ENCODE data around the gene SPDYE2. TPM values are rescaled to one million over a fixed set of nuclear protein-coding genes. Genes with fewer than 3 reads are reported as not detected.
"Not testable (repeated sequence)": the region's sequence is repeated elsewhere in the genome, so short reads cannot be mapped to it uniquely, and the experiment has no call there.

Gene SPDYE2, protein sequence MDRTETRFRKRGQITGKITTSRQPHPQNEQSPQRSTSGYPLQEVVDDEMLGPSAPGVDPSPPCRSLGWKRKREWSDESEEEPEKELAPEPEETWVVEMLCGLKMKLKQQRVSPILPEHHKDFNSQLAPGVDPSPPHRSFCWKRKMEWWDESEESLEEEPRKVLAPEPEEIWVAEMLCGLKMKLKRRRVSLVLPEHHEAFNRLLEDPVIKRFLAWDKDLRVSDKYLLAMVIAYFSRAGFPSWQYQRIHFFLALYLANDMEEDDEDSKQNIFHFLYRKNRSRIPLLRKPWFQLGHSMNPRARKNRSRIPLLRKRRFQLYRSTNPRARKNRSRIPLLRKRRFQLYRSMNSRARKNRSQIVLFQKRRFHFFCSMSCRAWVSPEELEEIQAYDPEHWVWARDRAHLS
- polyA plus RNA-seq (2012; ENCODE audit: missing spikeins) = 4.9 TPM

DNA sequence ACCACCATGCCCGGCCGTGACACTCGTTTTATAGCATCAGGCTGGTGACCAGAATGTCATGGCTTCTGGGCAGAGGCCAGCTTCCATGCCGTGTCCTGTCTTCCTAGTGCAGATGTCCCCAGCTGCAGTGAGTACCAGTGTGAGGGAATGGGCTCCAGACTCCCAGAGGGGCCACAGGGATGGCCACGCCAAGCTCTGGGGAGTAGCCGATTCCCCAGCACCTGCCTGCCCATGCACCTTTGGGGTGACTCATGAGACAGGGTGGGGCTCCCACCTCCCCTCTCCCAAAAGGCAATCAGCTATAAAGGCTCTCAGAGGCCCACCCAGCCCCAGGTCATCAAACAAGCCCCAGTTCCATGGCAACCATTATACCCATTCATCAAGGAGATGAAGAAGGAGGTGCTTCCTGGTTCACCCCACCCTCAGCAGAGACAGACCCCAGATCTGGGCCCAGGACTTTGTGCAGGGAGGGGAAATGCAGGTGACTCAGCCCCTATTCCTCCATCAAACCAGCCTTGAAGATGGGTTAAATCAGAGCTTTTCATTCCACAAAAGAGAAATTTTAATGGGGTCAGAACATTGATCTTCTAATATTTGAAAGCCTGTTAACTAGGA lies at the start of gene SPDYE2:
SPDYE2 (plus strand) TSS at position 419 of the 615 bp plus-strand sequence. CDS start 2,030 bp downstream, outside the sequence.
- not testable (repeated sequence) for DNase-seq (ENCODE audit: insufficient read length); FAIRE-seq

DNA sequence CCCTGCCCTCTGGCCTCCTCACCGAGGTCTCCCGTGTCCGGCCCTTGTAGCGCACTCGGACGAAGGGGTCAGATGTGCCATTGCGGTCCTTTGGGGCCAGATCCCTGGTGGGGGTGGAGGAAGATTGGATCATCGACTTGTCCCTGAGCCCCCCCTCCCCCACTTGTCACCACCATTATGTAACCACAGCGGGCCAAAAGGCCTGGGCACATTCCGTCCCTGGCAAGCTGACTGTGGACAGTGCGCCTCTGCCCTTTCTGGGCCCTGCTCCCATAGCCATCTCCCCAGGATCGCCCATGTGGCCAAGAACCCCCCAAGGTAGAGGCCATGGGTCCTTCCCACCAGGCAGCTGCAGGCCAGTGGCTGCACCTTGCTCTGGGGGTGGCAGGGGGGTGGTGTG lies 47.9 kb upstream of the SPDYE2 start:
- DNase-seq (ENCODE audit: insufficient read length); FAIRE-seq: not testable (repeated sequence)

DNA sequence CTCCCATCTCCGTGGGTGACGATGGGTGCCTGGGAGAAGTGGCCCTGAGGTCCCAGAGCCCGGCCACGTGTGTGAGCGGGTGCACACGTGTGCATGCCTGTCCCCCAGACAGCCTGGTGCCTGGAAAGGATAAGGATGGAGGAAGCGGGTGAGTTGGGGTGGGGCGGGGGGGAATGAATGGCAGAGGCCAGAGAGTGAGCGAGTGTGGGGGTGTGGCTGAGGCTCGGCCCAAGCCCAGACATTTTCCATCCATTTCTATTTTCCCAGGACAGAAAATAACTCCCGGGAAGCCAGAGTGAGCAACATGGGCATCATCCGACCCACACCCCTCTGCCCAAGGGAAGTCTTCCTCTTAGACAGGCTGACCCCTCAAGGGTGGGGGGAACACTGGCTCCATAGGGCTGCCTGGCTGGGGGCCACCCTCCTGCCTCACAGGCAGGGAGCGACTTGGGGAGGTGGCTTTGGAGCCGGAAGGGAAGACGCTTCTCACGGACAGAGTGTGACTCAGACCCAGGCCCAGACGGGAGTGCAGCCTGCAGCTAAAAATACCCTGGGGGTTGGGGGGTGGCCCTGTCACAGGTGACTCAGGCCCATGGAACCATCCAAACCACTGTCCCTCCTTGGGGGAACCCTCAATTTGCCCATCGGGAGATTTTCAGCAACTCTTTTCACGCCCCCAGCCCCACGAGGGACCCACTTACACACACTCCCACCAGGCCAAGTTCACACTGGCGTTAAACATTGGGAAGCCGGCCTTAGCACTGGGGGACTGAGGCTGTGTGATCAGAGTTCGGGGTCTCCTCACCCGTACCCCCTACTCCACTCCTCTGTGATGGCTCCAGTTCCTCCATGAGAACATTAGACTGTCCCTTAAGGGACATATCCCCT lies 45.5 kb upstream of the SPDYE2 start:
- FAIRE-seq; DNase-seq (ENCODE audit: insufficient read length): not testable (repeated sequence)

DNA sequence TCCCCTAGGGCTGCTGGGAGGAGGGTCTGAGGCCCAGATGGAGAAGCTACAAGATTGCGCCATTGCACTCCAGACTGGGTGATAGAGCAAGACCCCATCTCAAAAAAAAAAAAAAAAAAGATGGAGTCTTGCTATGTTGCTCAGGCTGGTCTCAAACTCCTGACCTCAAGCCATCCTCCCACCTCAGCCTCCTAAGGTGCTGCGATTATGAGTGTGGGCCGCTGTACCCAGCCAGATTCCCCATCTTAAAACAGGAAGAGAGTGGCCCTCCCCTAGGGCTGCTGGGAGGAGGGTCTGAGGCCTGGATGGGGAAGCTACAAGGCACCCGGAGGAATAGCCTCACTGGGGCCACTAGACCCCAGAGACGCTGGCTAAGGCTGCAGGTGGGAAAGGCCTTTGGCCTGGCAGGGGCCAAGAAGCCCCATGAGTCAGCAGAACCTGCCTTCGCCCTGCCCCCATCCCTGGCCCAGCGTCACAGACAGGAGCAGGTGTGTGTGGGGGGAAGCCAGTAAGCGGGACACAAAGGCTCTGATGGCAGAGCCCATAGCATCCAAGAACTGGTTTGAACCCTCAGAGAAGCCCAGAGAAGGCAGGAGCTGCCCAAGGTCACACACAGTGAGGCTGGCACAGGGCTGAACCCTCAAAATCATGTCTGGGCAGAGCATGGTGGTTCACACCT lies 43.5 kb upstream of the SPDYE2 start:
- FAIRE-seq; DNase-seq (ENCODE audit: insufficient read length): not testable (repeated sequence)

DNA sequence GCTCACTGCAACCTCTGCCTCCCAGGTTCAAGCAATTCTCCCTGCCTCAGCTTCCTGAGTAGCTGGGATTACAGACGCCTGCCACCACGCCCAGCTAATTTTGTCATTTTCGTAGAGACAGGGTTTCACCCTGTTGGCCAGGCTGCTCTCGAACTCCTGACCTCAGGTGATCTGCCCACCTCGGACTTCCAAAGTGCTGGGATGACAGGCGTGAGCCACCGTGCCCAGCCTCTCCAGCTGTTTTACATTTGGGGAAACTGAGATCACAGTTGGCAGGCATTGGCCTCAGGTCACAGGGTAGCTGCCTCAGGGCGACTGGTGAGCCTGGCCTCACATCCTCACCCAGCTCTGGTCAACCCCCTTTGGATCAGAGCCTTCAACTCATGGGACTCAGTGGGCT lies 40.5 kb upstream of the SPDYE2 start:
- DNase-seq (ENCODE audit: insufficient read length); FAIRE-seq: not testable (repeated sequence)

DNA sequence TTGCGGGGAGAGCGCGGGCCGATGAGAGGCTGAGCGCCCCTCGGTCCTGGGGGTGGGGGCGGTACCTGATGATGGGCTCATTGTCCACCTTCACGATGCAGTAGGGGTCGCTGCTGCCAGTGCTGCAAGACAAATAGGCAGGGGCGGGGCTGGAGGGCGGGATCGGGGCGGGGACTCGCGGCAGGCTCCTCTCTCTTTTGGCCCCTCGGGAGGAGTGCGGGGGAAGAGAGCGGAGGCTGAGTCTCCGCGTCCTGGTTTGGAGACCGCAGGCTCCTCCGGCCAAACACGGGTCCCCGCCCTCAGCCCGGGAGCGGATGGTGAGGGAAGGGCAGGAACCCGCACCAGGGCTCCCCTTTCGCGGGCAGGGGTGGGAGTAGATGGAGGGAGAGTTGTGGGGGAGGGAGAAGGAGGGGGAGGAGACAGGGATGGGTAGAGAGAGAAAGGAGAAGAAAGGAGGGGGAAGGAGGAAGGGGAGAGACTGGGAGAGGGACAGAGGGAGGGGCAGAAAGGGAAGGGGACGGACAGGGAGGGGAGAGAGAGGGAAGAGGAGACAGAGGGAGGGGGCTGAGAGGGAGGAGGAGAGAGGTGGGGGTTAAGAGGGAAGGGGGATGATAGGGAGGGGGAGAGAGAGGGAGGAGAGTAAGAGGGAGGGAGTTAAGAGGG lies 39.0 kb upstream of the SPDYE2 start:
- DNase-seq (ENCODE audit: insufficient read length) = not testable (repeated sequence)
- FAIRE-seq = peak; percentile 87

DNA sequence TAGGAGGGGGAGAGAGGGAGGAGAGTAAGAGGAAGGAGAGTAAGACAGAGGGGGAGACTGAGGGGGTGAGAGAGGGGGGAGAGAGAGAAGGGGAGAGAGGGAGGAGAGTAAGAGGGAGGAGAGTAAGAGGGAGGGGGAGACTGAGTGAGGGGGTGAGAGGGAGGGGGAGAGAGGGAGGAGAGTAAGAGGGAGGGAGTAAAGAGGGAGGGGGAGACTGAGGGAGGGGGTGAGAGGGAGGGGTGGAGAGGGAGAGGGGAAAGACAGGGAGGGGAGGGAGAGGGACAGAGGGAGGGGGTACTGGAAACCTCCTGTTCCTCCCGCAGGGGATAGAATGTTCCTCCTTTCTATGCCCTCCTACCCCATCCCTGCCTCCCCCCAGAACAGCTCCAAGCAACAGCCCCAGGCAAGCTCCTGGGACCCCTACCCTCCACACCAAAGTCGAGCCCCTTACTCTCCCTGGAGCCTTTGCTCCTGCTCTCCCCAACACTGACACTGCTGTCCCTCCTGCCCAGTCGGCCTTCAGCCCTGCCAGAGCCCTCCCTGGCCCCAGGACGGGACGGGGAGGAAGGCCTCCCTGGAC lies 38.3 kb upstream of the SPDYE2 start:
- not testable (repeated sequence) for FAIRE-seq
- DNase-seq (ENCODE audit: insufficient read length) = peak; percentile 13

DNA sequence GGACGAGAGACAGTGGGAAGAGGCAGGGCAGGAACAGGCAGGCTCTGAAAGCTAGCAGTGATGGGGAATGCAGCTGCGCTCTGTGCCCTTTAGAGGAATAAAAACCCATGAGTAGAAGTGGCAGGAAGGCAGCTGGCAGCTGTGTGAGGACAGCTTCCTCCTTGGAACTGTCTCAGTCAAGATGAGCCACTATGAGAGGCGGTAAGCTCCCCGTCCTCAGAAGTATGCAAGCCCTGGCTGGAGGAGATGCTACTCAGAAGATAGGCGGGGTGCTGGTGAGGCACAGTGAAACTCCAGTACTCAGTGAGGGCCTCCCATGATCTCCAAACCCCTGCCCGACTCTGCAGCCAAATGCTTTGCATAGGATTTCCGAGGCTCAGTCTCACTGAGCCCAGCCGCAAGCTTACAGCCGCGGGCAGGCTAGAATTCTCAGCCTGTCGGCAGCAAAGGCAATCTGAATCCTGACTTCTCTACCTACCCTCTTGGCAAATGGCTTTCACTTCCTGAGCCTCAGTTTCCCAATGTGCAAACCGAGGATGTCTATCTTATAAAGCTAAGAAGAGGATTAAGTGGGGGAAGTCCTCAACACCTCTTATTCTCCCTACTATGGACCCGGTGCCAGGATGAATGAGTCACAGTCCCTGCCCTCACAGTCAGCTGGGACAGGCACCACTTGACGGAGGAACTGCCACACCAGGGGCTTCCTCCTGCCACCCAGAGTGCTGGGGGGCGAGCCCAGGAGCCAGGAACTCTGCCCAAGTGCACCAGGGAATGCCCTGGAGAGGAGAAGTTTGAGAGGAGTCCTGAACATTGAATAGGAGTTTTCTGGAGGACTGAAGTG lies 35.9 kb upstream of the SPDYE2 start:
- DNase-seq (ENCODE audit: insufficient read length) = not testable (repeated sequence)
- FAIRE-seq = peak; percentile 81

DNA sequence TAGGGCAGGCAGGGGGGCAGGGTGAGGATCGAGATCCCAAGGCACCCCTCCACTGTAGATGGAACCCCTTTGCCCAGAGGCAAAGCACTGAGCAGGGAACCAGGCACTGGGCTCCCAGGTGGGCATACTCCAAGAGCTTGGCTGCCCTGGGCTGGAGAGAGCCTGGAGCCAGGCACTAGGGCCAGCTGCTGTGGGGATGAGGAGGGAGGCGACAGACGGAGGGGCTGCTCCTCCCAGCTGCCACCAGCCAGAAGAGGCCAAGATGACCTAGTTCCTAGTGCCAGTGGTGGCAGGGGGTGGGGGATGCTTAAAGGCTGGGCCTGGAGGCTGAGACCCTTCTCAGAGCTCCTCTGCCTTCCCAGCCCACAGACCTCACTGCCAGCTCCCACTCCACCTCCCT lies 35.1 kb upstream of the SPDYE2 start:
- not testable (repeated sequence) for DNase-seq (ENCODE audit: insufficient read length); FAIRE-seq

DNA sequence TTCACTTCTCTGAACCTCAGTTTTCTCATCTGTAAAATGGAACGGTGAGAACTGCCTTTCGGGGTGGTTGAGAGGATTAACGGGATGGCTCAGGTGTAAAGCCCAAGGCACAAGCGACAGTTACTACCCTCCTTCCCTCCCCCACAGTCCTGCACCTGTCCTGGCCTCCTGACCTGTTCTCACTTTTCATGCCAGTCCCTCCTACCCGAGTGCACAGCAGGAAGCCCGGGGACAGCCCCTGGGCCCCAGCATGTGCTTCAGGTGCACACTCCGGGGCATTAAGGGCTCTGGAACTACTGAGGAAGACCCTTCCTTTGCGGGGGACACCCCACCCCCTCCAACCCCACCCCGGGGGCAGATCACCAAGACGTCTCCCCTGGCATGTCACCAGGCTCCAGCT lies 34.1 kb upstream of the SPDYE2 start:
- peak; percentile 78 for FAIRE-seq
- DNase-seq (ENCODE audit: insufficient read length) = not testable (repeated sequence)

DNA sequence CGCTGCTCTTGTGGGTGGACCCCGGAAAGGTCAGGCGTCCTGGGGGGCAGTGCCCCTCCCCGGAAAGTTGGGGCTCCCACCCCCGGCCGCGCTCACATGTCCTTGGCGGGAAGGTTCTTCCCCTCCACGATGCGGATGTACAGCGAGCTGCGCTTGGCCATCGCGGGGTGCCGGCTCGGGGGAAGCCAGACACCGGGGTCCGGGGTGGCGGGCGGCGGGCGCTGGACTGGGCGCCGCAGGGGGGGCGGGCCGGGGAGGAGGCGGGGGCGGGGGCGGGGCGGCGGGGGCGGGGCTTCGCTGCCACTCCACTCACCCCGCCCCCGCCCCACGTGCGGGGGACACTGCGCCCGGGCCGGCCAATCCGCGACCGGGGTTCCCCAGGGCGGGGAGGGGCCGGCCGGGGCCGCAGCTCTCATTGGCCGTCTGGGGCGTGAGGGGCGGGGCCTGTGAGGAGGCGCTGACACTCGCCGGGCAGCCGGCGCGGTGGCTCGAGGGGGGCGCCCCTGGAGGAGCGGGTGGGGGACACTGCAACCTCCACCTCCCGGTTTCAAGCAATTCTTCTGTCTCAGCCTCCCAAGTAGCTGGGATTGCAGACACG lies 33.4 kb upstream of the SPDYE2 start, which contains the start of gene RASA4B:
RASA4B (minus strand) TSS at position 228 of the 598 bp plus-strand sequence; CDS start at position 161, 67 bp downstream.
- not testable (repeated sequence) for DNase-seq (ENCODE audit: insufficient read length)
- FAIRE-seq = peak; percentile 46

DNA sequence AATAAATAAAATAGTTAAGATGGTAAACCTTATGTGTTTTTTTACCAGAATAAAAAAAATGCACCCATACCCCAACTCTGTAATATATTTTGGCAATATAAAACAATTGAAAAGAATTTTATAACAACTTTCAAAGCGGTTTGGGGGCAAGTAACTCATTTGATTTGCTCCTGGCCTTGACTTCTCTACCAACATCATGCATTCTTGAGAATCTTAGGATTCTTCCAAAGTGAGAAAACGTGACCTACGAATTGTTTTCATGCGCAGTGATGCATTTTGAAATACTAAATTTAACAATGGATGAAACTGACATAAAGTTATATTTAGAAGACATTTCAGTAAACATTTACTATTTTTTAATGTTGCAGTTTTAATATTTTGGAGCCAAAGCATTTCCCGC lies 30.2 kb upstream of the SPDYE2 start:
- not testable (repeated sequence) for FAIRE-seq; DNase-seq (ENCODE audit: insufficient read length)

DNA sequence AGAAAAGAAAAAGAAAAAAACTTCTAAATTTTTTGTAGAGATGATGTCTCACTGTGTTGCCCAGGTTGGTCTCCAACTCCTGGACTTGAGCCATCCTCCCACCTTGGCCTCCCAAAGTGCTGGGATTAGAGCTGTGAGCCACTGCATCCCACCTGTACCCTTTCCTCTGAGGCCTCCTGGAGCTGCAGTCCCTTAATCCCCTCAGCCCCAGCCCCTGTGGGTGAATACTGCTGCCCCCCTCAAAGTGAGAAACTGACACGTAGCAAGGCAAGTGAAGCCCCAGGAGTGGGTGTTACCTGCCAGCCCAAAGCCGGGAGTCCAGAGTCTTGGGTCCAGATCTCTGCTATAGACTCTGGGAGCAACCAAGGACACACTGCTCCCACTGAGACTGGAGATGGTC lies 26.2 kb upstream of the SPDYE2 start:
- not testable (repeated sequence) for FAIRE-seq; DNase-seq (ENCODE audit: insufficient read length)

DNA sequence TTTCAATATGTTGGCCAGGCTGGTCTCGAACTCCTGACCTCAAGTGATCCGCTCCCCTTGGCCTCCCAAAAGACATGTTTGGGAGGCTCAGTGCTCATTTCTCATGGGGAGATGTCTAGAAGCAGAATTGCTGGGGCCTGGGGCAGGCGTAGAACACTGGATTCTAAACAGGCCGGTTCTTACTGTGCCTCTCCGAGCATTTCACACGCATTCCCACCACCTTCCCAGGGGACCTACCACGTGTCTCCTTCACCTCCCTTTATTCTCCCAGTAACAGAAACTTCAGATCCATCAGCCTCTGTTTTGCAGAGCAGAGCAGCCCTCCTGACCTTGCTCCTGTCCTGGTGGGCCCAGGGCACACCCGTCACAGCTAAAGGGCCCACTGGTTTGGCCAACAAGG lies 23.8 kb upstream of the SPDYE2 start:
- not testable (repeated sequence) for FAIRE-seq; DNase-seq (ENCODE audit: insufficient read length)

DNA sequence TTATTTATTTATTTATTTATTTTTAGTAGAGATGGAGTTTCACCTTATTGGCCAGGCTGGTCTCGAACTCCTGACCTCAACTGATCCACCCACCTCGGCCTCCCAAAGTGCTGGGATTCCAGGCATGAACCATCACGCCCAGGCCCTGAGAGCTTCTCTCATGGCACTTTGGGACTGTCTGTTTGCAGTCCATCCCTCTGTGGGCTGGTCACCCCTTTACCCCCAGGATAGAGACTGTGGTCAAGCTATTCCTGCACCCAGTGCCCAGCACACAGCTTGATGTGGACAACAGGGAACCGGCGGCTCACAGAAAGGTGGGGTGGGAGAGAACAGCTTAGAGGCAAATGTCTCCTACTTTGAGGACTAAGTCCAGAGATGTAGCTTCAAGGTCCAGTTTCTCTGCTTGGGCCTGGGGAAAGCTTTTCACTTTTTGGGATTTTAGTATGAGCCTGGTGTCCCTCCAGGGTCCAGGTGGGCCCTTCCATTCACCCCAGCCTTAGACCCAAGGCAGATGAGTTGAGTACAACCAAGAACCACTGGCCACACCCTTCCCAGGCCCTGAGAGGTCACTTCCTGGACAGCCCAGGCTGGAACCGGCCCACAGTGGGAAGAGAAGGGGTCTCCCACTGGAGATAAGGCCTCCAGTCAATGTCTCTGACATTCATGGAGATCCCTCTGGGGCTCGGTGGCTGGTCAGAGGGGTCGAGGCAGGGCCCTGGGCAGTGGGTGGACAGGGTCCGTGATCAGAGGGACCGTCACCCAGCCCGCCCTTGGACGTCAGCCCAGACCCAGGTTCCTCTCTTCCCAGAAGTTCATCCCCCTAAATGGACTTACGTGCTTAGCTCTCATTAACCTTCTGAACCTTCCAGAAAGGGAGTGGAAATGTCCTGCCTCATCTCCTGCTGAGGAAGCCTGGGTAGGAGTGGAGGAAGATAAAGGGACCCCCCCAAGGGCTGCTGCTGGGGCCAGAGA lies 22.9 kb upstream of the SPDYE2 start:
- not testable (repeated sequence) for FAIRE-seq; DNase-seq (ENCODE audit: insufficient read length)

DNA sequence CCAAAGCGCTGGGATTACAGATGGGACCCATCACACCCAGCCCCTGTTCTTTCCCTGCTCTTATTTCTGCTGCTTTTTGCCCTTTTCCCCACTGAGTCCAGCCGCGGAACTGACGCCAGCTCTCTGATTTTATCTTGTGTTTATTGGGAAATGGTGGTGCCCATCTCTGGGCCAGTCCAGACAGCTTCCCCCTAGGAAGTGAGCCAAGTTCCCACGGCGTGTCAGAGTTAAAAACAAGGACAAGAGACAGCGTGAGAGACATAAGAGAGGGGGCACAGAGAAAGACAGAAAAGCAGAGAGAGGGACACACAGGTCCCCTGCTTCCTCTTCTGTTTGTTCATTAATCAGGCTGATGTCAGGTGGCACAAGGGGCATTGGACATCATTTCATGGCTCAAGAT lies 19.4 kb upstream of the SPDYE2 start:
- not testable (repeated sequence) for FAIRE-seq; DNase-seq (ENCODE audit: insufficient read length)
